ENCODE data around the gene VILL. TPM values are rescaled to one million over a fixed set of nuclear protein-coding genes. Genes with fewer than 3 reads are reported as not detected.

VILL gene
- total and polyA plus RNA-seq, 2 donors (not counting 3 experiments of a cell fraction or from before 2014, with no cell fraction given): 9.0 to 10.0 TPM

DNA sequence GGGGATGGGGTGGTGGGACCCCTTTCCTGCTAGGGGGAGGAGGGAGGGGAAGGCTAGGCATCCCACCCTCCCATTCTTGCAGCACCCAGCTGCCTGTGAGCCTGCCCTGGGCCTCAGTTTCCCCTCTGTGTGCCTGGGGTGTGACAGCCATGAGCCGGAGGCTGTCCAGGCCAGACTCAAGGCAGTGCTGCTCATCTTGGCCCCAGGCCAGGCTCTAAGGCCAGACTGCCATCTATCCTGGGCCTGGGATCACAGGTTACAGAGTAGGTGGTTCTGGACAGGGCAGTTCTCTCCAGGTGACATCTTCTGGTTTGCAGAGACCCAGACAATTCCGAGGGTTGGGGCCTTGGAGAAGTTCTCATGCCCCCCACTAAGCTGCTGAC, 3.3 kb upstream of the VILL start:
- Histone ChIP-seq H3K27me3 (ENCODE audit: control insufficient read depth in 2 of 2, insufficient read depth in 2 of 2, low read length in 2 of 2) (no peaks in the 10 kb centered on the region), H3K4me3 (replicated peaks in 1 of 3; ENCODE audit: insufficient read depth in 1 of 3, low read depth in 1 of 3, low read length in 3 of 3) (no peak overlapping the region), H3K9ac (replicated peaks; ENCODE audit: extremely low read depth, insufficient read depth, low read length) (no peak overlapping the region), H3K79me2 (ENCODE audit: control insufficient read depth, insufficient read depth, low read length) (no peaks in the 10 kb centered on the region), H3K4me1 (ENCODE audit: control insufficient read depth, extremely low read depth, insufficient read depth, low read length) (no peaks in the 10 kb centered on the region), H4K20me1 (replicated peaks; ENCODE audit: control insufficient read depth, extremely low read depth, insufficient read depth, low read length) (no peaks in the 10 kb centered on the region), H3K4me2 (ENCODE audit: insufficient read depth, low read length) (no peak overlapping the region), H3K36me3 (ENCODE audit: control insufficient read depth in 2 of 2, extremely low read depth in 1 of 2, insufficient read depth in 2 of 2, low read length in 2 of 2) (no peaks in the 10 kb centered on the region), H3K27ac (ENCODE audit: insufficient read depth, low read depth, low read length) (no peak overlapping the region), H3K9me3 (replicated peaks; ENCODE audit: control insufficient read depth, insufficient read depth, low read length) (no peaks in the 10 kb centered on the region), H2AFZ (ENCODE audit: low read depth, low read length) (no peak overlapping the region), H3K9me1 (replicated peaks; ENCODE audit: control insufficient read depth, extremely low read depth, insufficient read depth, low read length) (no peaks in the 10 kb centered on the region)
- no TSS peak for BruUV-seq (replicated peaks)
- dilution Hi-C loops (cut with MboI; ENCODE audit: extremely low pct_ligation_motif_present, low sequenced_read_pairs) (no loop called here), intact Hi-C loops (cut with micrococcal nuclease) (no loop called here)
- no peak for TF ChIP-seq JUN (IDR thresholded peaks at IDR 0.05; ENCODE audit: borderline replicate concordance, insufficient read depth, insufficient read length, low read depth)
- TF ChIP-seq POLR2A (IDR thresholded peaks at IDR 0.05; ENCODE audit: low read depth, low read length): no peak
- no peak for TF ChIP-seq GATA2 (IDR thresholded peaks at IDR 0.05; ENCODE audit: insufficient read depth, insufficient read length, low read depth, low read length)
- TF ChIP-seq EZH2 (IDR thresholded peaks at IDR 0.05; ENCODE audit: borderline replicate concordance, low read depth, low read length, severe bottlenecking): no peak
- TF ChIP-seq, protein P1, sequence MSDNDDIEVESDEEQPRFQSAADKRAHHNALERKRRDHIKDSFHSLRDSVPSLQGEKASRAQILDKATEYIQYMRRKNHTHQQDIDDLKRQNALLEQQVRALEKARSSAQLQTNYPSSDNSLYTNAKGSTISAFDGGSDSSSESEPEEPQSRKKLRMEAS (IDR thresholded peaks at IDR 0.05; ENCODE audit: insufficient read depth, insufficient read length): no peak
- no peak for TF ChIP-seq MYC (IDR thresholded peaks at IDR 0.05; ENCODE audit: low read depth, low read length)
- TF ChIP-seq, protein P2, sequence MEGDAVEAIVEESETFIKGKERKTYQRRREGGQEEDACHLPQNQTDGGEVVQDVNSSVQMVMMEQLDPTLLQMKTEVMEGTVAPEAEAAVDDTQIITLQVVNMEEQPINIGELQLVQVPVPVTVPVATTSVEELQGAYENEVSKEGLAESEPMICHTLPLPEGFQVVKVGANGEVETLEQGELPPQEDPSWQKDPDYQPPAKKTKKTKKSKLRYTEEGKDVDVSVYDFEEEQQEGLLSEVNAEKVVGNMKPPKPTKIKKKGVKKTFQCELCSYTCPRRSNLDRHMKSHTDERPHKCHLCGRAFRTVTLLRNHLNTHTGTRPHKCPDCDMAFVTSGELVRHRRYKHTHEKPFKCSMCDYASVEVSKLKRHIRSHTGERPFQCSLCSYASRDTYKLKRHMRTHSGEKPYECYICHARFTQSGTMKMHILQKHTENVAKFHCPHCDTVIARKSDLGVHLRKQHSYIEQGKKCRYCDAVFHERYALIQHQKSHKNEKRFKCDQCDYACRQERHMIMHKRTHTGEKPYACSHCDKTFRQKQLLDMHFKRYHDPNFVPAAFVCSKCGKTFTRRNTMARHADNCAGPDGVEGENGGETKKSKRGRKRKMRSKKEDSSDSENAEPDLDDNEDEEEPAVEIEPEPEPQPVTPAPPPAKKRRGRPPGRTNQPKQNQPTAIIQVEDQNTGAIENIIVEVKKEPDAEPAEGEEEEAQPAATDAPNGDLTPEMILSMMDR (IDR thresholded peaks at IDR 0.05; ENCODE audit: extremely low read depth in 1 of 2, insufficient read depth in 1 of 2, low read depth in 1 of 2, low read length in 2 of 2): no peak
- no peak for TF ChIP-seq FOS (IDR thresholded peaks at IDR 0.05; ENCODE audit: borderline replicate concordance, insufficient read depth, low read length)
- TF ChIP-seq POLR2AphosphoS5 (IDR thresholded peaks at IDR 0.05; ENCODE audit: insufficient read depth, low read depth, low read length): no peak
- POLR2A ChIA-PET: no interaction called here
- CTCF ChIA-PET: interaction anchor here (6.4 kb wide), 1 partner anchor 13 kb away, joined by 35 read pairs; no protein-coding TSS in a partner anchor
- DNase-seq (ENCODE audit: low read depth, low spot score) (no peak), FAIRE-seq (no peak)
